Hepatocyte (in vitro differentiated cells): ENCODE data around the gene KRT14. TPM values are rescaled to one million over a fixed set of nuclear protein-coding genes. Genes with fewer than 3 reads are reported as not detected.

Source experiments
- DNase-seq: peaks from one replicate; pipeline ENCODE4 v3.0.0-alpha.2; 2016; ENCODE audit warnings: low spot score
- H2AFZ ChIP-seq: fragments of 200-600 bp; sonication (generic); 2 replicates; pipeline ENCODE4 v1.6.0; 2016; ENCODE audit warnings: antibody characterized with exemption, mild to moderate bottlenecking
- H3K27ac ChIP-seq: fragments of 200-600 bp; sonication (generic); 2 replicates; pipeline ENCODE4 v1.5.1; 2016; ENCODE audit warnings: mild to moderate bottlenecking
- H3K27me3 ChIP-seq: fragments of 200-600 bp; sonication (generic); 2 replicates; pipeline ENCODE4 v1.6.1; 2016
- H3K36me3 ChIP-seq: fragments of 200-600 bp; sonication (generic); replicated peaks from 2 replicates; pipeline ENCODE4 v1.5.1; 2016; ENCODE audit warnings: low read depth; ENCODE audit not compliant: insufficient read depth
- H3K4me1 ChIP-seq: fragments of 200-600 bp; sonication (generic); 2 replicates; pipeline ENCODE4 v1.5.1; 2016; ENCODE audit warnings: mild to moderate bottlenecking, moderate library complexity; ENCODE audit not compliant: insufficient read depth
- H3K4me2 ChIP-seq: fragments of 200-600 bp; sonication (generic); 2 replicates; pipeline ENCODE4 v1.6.0; 2016
- H3K4me3 ChIP-seq: fragments of 200-600 bp; sonication (generic); 2 replicates; pipeline ENCODE4 v1.5.1; 2016; ENCODE audit warnings: mild to moderate bottlenecking
- H3K79me2 ChIP-seq: fragments of 200-600 bp; sonication (generic); 2 replicates; pipeline ENCODE4 v1.6.0; 2017; ENCODE audit warnings: mild to moderate bottlenecking
- H3K9me2 ChIP-seq: fragments of 200-600 bp; sonication (generic); replicated peaks from 2 replicates; pipeline ENCODE4 v1.6.0; 2017; ENCODE audit warnings: mild to moderate bottlenecking; ENCODE audit not compliant: insufficient read depth
- H3K9me3 ChIP-seq: fragments of 200-600 bp; sonication (generic); 2 replicates; pipeline ENCODE4 v1.5.1; 2016; ENCODE audit warnings: low read depth, mild to moderate bottlenecking
- H4K20me1 ChIP-seq: fragments of 200-600 bp; sonication (generic); 2 replicates; pipeline ENCODE4 v1.6.0; 2016; ENCODE audit warnings: mild to moderate bottlenecking; ENCODE audit not compliant: insufficient read depth, poor library complexity, severe bottlenecking
- EZH2 ChIP-seq: fragments of 200-600 bp; sonication (generic); IDR thresholded peaks from 2 replicates; pipeline ENCODE4 v1.6.1; 2016; ENCODE audit warnings: antibody characterized with exemption, mild to moderate bottlenecking, borderline replicate concordance
- EZH2phosphoT487 ChIP-seq: fragments of 200-600 bp; sonication (generic); IDR thresholded peaks from one replicate; pipeline ENCODE4 v1.6.1; 2018; ENCODE audit warnings: antibody characterized with exemption, mild to moderate bottlenecking, low read depth, moderate library complexity; ENCODE audit not compliant: unreplicated experiment, severe bottlenecking
- WGBS: methylation state at CpG from one replicate; pipeline ENCODE4 v1.1.6; 2016; ENCODE audit warnings: low lambda C conversion rate; ENCODE audit errors: missing lambda C conversion rate; 5-methylcytosine and 5-hydroxymethylcytosine counted together
- polyA plus RNA-seq: library from polyadenylated mRNA; unstranded; fragments of >200 nt; fragmentation: Nextera tagmentation; extraction: Ambion mirVana; gene quantifications from 2 replicates; pipeline ENCODE4 v1.2.1, GENCODE V29; 2016
- total RNA-seq: library from RNA; depleted of rRNA; stranded (reverse); fragments of >200 nt; gene quantifications from 2 replicates; pipeline ENCODE4 v1.2.3, GENCODE V29; 2014
- TF ChIP-seq, protein P1 (sequence below): fragments of 200-600 bp; sonication (generic); IDR thresholded peaks from 2 replicates; pipeline ENCODE4 v1.5.1; 2016; ENCODE audit warnings: antibody characterized with exemption, mild to moderate bottlenecking; ENCODE audit not compliant: poor library complexity

Gene KRT14
- total and polyA plus RNA-seq, 2 experiments from 2014 or later: 0.33 to 1.9 TPM

DNA sequence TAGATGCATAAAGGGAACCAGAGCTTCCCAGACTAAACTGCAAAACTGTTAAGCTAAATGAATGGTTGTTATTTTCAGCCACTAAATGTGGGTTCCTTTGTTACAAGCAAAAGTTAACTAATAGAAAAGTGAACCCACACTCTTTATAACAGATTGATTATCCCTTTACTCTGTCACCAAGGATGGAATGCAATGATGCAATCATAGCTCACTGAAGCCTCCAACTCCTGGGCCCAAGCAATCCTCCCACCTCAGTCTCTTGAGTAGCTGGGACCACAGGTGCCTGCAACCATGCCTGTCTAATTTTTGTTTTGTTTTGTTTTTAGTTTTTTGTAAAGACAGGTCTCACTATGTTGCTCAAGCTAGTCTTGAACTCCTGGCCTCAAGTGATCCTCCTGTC, 21.4 kb downstream of the KRT14 start:
- DNase-seq: no peak
- no peaks in the 10 kb centered on the region for H4K20me1 ChIP-seq
- H3K4me3 ChIP-seq: no peak overlapping the region
- no peaks in the 10 kb centered on the region for H3K79me2 ChIP-seq
- TF ChIP-seq EZH2phosphoT487 (no peak), EZH2 (no peak)
- TF ChIP-seq, protein P1, sequence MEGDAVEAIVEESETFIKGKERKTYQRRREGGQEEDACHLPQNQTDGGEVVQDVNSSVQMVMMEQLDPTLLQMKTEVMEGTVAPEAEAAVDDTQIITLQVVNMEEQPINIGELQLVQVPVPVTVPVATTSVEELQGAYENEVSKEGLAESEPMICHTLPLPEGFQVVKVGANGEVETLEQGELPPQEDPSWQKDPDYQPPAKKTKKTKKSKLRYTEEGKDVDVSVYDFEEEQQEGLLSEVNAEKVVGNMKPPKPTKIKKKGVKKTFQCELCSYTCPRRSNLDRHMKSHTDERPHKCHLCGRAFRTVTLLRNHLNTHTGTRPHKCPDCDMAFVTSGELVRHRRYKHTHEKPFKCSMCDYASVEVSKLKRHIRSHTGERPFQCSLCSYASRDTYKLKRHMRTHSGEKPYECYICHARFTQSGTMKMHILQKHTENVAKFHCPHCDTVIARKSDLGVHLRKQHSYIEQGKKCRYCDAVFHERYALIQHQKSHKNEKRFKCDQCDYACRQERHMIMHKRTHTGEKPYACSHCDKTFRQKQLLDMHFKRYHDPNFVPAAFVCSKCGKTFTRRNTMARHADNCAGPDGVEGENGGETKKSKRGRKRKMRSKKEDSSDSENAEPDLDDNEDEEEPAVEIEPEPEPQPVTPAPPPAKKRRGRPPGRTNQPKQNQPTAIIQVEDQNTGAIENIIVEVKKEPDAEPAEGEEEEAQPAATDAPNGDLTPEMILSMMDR: no peak
- H3K27me3 ChIP-seq: no peaks in the 10 kb centered on the region
- H3K27ac ChIP-seq: no peak overlapping the region
- no peak overlapping the region for H3K4me2 ChIP-seq
- H2AFZ ChIP-seq: no peak overlapping the region
- H3K9me3 ChIP-seq: no peaks in the 10 kb centered on the region
- no peaks in the 10 kb centered on the region for H3K9me2 ChIP-seq
- no peaks in the 10 kb centered on the region for H3K4me1 ChIP-seq
- H3K36me3 ChIP-seq: no peaks in the 10 kb centered on the region

DNA sequence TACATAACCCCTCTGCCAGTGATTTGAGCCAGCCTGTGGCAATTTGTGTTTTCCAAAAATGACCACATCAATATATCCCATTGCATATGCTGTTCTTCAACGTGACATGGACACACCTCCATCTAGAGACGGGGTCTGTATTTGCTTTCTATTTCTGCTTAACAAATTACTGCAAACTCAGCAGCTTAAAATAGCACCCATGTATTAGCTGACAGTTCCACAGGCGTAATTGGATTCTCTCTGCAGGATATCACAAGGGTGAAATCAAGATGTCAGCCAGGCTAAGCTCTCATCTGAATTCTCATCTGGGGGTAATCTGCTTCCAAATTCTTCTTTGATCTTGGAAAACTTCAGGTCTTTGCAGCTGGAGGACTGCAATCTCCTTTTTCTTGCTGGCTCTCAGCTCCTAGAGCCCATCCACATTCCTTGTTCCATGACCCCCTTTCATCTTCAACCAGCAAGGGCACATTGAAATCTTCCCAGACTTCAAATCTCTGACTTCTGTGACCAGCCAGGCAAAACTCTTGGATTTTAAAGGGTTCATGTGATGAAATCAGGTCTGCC, 23.0 kb downstream of the KRT14 start:
- Histone ChIP-seq H4K20me1 (no peaks in the 10 kb centered on the region), H3K4me1 (no peaks in the 10 kb centered on the region), H3K4me2 (no peak overlapping the region), H3K79me2 (no peaks in the 10 kb centered on the region), H3K9me2 (no peaks in the 10 kb centered on the region), H3K27ac (no peak overlapping the region), H2AFZ (no peak overlapping the region), H3K4me3 (no peak overlapping the region), H3K27me3 (no peaks in the 10 kb centered on the region), H3K9me3 (no peaks in the 10 kb centered on the region), H3K36me3 (no peaks in the 10 kb centered on the region)
- DNase-seq: no peak
- 35% methylated on average over 3 of the region's 3 CpGs for WGBS
- TF ChIP-seq EZH2 (no peak), EZH2phosphoT487 (no peak)
- TF ChIP-seq, protein P1: no peak

DNA sequence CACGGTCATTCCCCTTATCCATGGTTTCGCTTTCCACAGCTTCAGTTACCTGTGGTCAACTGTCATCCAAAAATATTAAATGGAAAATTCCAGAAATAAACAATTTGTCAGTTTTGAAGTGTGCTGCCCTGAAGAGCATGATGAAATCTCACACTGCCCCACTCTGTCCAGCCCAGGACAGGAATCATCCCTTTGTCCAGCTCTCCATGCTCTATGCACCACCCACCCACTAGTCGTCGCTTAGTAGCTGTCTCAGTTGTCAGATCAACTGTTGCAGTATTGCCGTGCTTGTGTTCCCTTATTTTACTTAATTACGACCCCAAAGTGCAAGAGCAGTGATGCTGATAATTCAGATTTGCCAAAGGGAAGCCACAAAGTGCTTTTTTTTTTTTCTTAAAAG, 25.1 kb downstream of the KRT14 start:
- Histone ChIP-seq H2AFZ (no peak overlapping the region), H3K4me2 (no peak overlapping the region), H3K27me3 (no peaks in the 10 kb centered on the region), H3K27ac (no peak overlapping the region), H3K4me1 (no peaks in the 10 kb centered on the region), H3K9me3 (no peaks in the 10 kb centered on the region), H3K79me2 (no peaks in the 10 kb centered on the region), H3K36me3 (no peaks in the 10 kb centered on the region), H3K9me2 (no peaks in the 10 kb centered on the region), H3K4me3 (no peak overlapping the region), H4K20me1 (no peaks in the 10 kb centered on the region)
- DNase-seq: no peak
- WGBS: 91% methylated on average over 6 of the region's 6 CpGs
- TF ChIP-seq EZH2: no peak
- no peak for TF ChIP-seq EZH2phosphoT487
- TF ChIP-seq, protein P1: no peak

DNA sequence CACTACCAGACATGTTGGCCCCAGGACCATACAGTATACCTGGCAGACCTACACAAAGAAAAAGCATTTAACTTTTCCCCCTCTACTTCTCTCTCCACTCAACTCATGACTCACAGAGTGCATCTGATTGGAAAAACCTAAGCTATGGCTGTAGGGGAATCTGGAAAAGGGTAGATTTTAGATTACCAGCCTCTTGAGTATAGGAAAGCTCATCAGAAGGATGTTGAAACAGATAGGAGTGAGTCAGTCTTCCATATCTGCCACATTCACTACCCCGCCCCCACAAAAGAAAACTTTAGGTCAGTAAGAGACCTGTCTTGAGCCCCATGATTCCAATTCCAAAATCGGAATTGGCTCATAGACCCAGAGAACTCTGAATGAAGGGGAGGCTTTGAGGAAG, 27.1 kb downstream of the KRT14 start:
- TF ChIP-seq EZH2: no peak
- TF ChIP-seq, protein P1: no peak
- TF ChIP-seq EZH2phosphoT487: no peak

More for the DNA sequence above, 27.1 kb downstream of the KRT14 start:
- Histone ChIP-seq H3K36me3 (no peaks in the 10 kb centered on the region), H3K79me2 (no peaks in the 10 kb centered on the region), H3K4me3 (no peak overlapping the region), H4K20me1 (no peaks in the 10 kb centered on the region), H3K9me2 (no peaks in the 10 kb centered on the region), H3K4me1 (no peaks in the 10 kb centered on the region), H3K4me2 (no peak overlapping the region), H3K9me3 (no peaks in the 10 kb centered on the region), H3K27ac (no peak overlapping the region), H3K27me3 (no peaks in the 10 kb centered on the region), H2AFZ (no peak overlapping the region)
- no peak for DNase-seq
- WGBS: 75% methylated on average over 2 of the region's 2 CpGs
